NOMO-1 treated with DMSO at 0.1 percent for 48 hours (cell line): ENCODE data around the gene VEZF1.

Source experiments
- DNase-seq: peaks from one replicate; lab custom pipeline; 2025; ENCODE audit not compliant: unreplicated experiment; lab: John Stamatoyannopoulos, UW

The VEZF1 gene

DNA sequence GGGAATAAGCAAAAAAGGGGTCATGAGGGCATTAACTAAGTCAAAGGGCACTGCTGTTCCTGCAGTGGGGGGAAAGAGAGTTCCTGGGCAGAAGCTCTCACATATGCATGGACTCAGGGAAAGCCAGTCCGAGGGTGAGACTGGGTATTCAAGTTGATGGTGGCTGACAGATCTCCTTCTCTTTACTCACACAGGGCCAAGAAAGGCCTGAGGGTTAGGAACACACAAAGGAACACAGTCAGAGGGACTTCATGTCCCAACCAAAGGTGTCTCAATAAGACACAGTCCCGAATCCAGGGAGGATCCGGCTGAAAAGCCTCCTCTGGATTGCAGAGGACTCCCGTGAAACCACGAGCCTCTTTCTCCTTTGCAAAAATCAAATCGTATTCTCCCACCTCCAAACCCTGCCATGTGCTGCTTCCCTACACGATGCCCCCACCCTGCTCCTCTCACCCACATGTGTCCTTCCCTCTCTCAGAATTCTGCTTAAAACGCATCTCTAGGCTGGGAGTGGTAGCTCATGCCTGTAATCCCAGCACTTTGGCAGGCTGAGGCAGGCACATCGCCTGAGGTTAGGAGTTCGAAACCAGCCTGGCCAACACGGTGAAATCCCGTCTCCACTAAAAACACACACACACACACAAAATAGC lies 56.4 kb downstream of the VEZF1 start:
- DNase-seq, result no peak

DNA sequence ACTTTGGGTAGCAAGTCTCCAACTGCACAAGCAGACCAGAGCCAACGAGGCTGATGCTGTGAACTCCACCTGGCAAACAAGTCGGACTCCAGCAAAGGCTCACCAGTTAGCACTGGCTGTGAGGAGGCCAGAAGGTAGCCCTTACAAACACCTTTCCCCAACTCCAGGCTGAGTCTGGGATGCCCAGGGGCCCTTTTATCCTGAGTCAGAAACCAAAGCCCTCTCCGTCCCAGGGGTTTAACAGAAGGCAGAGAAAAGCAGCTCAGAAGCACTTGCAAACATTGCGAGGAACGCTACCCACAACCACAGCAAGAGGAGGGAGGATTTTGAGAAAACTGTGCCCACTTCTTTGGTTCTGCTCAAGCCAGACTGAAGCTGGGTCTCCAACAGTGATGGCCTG lies 57.8 kb downstream of the VEZF1 start:
- no peak for DNase-seq

DNA sequence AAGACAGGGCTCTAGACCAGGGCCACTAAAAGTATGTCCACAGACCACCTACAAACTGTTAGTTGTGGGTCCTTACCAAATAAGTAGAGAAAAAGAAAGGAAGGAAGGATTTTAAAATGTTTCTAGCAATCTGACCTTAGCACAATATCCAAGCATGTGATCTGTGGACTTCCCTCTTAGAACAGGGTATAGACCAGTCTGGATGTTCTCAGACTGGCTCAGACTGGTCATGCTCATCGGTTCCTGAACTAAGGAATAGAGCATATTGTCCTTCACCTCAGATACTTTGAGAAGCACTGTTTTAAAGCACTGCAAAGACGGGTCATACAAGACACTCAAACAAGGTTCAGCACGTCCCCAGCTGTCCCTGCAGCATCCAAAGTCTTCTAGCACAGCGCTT lies 58.7 kb downstream of the VEZF1 start:
- no peak for DNase-seq

DNA sequence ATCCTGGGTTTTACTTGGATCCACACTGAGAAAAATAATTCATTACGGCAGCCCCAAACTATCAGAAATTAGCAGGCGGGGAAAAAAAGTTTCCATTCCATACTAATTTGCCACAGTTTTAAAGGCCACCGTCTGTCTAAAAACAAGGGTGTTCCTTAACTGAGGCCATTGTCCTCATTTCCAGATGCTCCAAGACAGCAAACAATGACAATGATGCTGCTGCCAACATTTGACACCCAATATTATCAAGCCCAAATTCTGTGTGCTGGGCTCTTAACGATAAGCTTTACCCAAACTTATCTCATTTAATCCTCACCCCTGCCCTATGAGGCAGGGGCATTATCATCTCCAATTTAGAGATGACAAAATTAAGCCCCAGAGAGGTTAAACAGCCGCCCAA lies 59.1 kb downstream of the VEZF1 start:
- DNase-seq, result no peak

DNA sequence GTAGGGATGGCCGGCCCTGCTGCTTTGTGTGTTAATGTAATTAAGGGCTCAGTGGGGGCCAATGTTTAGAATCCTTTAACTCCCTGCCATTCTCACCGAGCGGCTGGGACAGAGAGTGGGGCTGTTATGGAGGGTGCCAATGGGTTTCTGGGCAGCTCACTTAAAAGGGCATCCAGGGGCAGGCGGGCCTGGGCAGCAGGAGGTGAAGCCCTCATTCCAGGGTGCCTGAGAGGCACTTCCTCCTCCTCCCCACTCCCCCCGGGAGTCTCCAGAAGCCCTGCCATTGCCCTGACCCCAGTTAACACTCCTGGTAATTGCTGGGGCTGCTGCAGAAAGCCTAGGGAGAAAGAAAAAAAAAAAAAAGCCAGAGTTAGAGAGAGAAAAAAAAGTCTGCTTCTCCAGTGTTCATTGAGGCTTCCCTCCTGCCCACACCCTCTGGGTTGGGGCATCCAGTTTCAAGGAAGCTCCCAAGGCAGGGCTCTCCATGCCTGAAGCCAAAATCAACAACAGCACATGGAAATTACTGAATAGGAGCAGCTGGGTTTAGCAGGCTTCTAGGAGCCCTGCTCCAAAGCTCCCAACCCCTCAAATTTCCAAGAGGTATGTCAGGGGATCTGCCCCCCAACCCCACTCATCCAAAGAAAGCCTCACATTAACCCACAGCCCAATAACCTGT lies 60.9 kb downstream of the VEZF1 start:
- DNase-seq, result no peak

DNA sequence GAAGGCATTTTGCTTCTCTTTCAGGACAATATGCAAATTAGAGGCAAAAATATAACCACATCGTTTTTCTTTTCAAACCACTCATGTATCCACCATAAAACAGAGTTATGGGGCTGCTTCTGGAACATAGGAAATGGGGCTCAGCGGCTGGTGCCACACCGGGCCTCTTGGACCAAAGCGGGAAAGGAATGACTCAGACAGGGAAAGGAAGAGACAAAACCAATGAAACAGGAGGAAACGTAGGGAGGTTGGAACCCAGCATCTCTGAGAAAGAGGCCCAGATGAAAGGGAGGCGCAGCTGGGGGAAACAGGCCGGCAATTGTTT lies 61.4 kb downstream of the VEZF1 start:
- no peak for DNase-seq

DNA sequence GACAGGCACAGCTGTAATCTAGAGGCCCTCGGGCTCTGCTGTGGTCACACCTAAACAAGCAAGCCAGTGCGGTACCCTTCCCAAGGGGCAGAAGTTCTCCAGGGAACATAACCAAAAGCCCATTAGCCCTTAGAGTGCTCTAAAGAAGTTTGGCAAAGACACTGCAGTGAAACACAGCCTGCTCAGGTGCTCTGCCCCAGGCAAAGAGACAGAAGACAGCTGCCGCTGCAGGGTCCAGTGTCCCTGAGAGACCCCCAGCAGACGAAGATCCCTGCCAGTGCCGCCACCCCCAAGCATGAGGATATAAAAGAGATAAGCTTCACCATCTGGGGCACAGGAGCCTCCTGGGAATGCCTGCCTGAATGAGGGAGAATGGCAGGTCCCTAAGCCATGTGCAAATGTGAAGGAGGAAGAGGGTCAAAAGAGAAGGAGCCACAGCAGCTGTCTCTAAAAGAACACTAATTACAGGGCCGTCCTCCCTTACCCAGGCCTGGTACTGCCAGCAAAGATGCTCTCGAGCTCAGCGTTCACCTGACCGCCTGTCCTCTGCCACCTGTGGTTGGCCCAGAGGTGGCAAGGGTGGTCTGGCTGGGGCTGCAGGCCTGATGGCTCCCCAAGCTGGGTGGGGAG lies 62.6 kb downstream of the VEZF1 start:
- no peak for DNase-seq

DNA sequence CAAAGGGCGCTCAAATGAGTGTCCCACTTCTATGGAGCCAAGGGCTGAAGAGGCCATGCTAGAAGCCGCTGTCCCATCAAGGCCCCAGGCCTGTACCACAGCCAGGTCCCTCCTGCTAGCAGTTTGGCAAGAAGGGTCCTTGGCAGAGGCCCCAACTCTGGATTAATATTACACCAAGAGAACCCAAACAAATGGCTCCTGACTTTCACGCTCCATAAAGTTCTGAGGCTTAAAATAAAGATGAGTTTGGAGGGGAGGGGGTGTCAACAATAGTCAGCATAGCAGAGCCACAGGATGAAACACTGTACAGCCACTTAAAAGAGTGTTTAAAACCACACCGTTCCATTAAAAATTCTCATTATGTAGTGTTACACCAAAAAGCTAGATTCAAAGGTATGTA lies 63.4 kb downstream of the VEZF1 start:
- DNase-seq, result no peak
